Lower lobe of right lung (tissue), 2 donors: ENCODE measurements around the gene KCND1. TPM values are rescaled to one million over a fixed set of nuclear protein-coding genes. Genes with fewer than 3 reads are reported as not detected.
"Not testable (repeated sequence)": the region's sequence is repeated elsewhere in the genome, so short reads cannot be mapped to it uniquely, and the experiment has no call there.

ENCODE experiments used
- ATAC-seq, 2 donors: fragments of 200-7000 bp; cut with Tn5 transposase; one replicate each; pipeline ENCODE4 v1.9.1; 2020 to 2022; ENCODE audit warnings: mild to moderate bottlenecking in 2 of 2, moderate library complexity in 2 of 2
- DNase-seq: peaks from one replicate; pipeline ENCODE4 v3.0.0-alpha.2; 2020
- H3K27ac ChIP-seq: fragments of 200-600 bp; one replicate; pipeline ENCODE4 v1.8.0; 2022
- H3K27me3 ChIP-seq: fragments of 200-600 bp; one replicate; pipeline ENCODE4 v1.8.0; 2022; ENCODE audit warnings: low read depth
- H3K36me3 ChIP-seq: fragments of 200-600 bp; one replicate; pipeline ENCODE4 v1.8.0; 2022; ENCODE audit warnings: mild to moderate bottlenecking
- H3K4me1 ChIP-seq: fragments of 200-600 bp; one replicate; pipeline ENCODE4 v1.8.0; 2022
- H3K4me3 ChIP-seq: fragments of 200-600 bp; one replicate; pipeline ENCODE4 v1.8.0; 2022; ENCODE audit warnings: mild to moderate bottlenecking
- H3K9me3 ChIP-seq: fragments of 200-600 bp; one replicate; pipeline ENCODE4 v1.8.0; 2022
- CTCF ChIP-seq: fragments of 200-600 bp; IDR thresholded peaks from one replicate; pipeline ENCODE4 v1.8.0; 2022; ENCODE audit warnings: antibody characterized with exemption, mild to moderate bottlenecking
- intact Hi-C: fragments of 100-400 bp; cut with DNase I; formaldehyde crosslinking; loops from one replicate; pipeline ENCODE4 v1.11.0; 2022
- total RNA-seq: library from RNA; stranded (reverse); fragmentation: NEBNext Ultra II Directional; extraction: Animal tissue kit (Norgen Biotek cat#: 25700); gene quantifications from one replicate; pipeline ENCODE4 v1.2.1, GENCODE V29; 2021
- donor health status: DM: no; HTN: yes; CAD: no; lungs with severe emphysema.

KCND1 gene
- total RNA-seq, 1 donor from 2014 or later: 1.8 TPM

DNA sequence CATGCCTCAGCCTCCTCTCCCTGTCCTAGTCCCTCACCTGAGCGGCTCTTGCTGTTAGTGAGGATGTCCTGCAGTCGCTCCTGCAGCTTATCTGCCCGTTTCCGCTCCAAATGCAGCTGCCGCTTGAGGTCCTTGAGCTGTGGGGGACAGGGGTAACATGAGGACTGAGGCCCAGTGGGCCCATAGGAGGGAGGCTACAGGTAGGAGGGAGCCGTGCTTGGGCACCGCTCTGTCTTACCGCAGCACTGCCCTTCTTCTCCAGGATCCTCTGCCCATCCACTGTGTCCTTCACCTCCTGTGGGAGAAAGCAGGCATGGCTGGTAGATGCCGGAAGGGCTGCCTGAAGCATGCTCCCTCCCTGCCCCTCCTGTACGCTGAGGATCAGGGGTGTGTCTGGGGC is 9.5 kb upstream of the KCND1 start:
- intact Hi-C loops: no loop called here
- no peak for DNase-seq
- Histone ChIP-seq H3K4me1 (no peaks in the 10 kb centered on the region), H3K4me3 (no peak overlapping the region), H3K9me3 (no peaks in the 10 kb centered on the region), H3K27ac (no peak overlapping the region), H3K36me3 (peaks cover 76% of the 10 kb centered on the region), H3K27me3 (no peaks in the 10 kb centered on the region)
- ATAC-seq: peak in 1 of 2 donors; percentile 9
- TF ChIP-seq CTCF: no peak

- H3K27me3 ChIP-seq, H3K27ac ChIP-seq, H3K4me3 ChIP-seq, H3K4me1 ChIP-seq, DNase-seq, intact Hi-C loops, ATAC-seq, H3K9me3 ChIP-seq: not testable (repeated sequence)
- peaks cover 80% of the 10 kb centered on the region for H3K36me3 ChIP-seq
Measured at GRCh38 chrX:48980341-48980740, 8.7 kb upstream of the KCND1 start.

GRCh38 chrX:48978226-48978625 is 6.6 kb upstream of the KCND1 start:
- Histone ChIP-seq H3K27ac (no peak overlapping the region), H3K9me3 (no peaks in the 10 kb centered on the region), H3K4me3 (no peak overlapping the region), H3K27me3 (no peaks in the 10 kb centered on the region), H3K4me1 (no peaks in the 10 kb centered on the region), H3K36me3 (peaks cover 78% of the 10 kb centered on the region)
- TF ChIP-seq CTCF: no peak
- ATAC-seq: no peak
- no peak for DNase-seq
- intact Hi-C loops: no loop called here

- Histone ChIP-seq H3K9me3 (no peaks in the 10 kb centered on the region), H3K4me3 (no peak overlapping the region), H3K36me3 (peaks cover 56% of the 10 kb centered on the region), H3K27me3 (no peaks in the 10 kb centered on the region), H3K27ac (no peak overlapping the region), H3K4me1 (peaks cover 11% of the 10 kb centered on the region)
- TF ChIP-seq CTCF: no peak
- intact Hi-C loops: no loop called here
- DNase-seq (no peak), ATAC-seq (no peak)
Measured at GRCh38 chrX:48976086-48976485, 4.4 kb upstream of the KCND1 start.

DNA sequence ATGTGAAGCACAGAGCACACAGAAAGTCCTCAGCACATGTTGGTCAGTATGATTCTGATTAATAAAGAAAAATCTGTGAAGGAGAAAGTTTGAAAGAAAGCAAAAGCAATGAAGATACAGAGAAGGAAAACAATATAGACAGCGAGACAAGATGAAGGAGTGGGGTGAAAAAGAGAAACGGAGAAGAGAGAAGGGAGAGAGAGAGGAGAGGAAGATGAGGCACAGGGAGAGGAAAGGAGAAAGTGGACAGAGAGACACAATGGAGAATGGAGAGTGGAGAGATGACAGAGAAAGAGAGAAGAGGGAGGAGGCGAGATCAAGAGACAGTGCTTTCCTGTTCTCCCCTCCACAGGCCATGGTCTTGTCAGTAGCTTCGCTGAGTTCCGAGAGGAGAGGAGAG is 3.9 kb upstream of the KCND1 start:
- Histone ChIP-seq H3K4me1 (peaks cover 11% of the 10 kb centered on the region), H3K4me3 (no peak overlapping the region), H3K27ac (no peak overlapping the region), H3K36me3 (peaks cover 51% of the 10 kb centered on the region), H3K9me3 (no peaks in the 10 kb centered on the region), H3K27me3 (no peaks in the 10 kb centered on the region)
- ATAC-seq: no peak
- no peak for DNase-seq
- no peak for TF ChIP-seq CTCF
- intact Hi-C loops: no loop called here

- TF ChIP-seq CTCF: no peak
- intact Hi-C loops: no loop called here
- Histone ChIP-seq H3K36me3 (peaks cover 50% of the 10 kb centered on the region), H3K4me3 (no peak overlapping the region), H3K27ac (no peak overlapping the region), H3K27me3 (no peaks in the 10 kb centered on the region), H3K9me3 (no peaks in the 10 kb centered on the region), H3K4me1 (peaks cover 11% of the 10 kb centered on the region)
- ATAC-seq (no peak), DNase-seq (no peak)
Measured at GRCh38 chrX:48975041-48975440, 3.4 kb upstream of the KCND1 start.
